Fibroblast of skin of scalp (primary cell): ENCODE data around the gene IFT80.
A peak's percentile ranks its signal among the peaks of the same experiment; 100 is the strongest.

Experiments
- DNase-seq: peaks from one replicate; pipeline ENCODE4 v3.0.0-alpha.2; 2013

Gene IFT80

GRCh38 chr3:160400702-160401150 lies 1.7 kb upstream of the IFT80 start:
- no peak for DNase-seq

DNA sequence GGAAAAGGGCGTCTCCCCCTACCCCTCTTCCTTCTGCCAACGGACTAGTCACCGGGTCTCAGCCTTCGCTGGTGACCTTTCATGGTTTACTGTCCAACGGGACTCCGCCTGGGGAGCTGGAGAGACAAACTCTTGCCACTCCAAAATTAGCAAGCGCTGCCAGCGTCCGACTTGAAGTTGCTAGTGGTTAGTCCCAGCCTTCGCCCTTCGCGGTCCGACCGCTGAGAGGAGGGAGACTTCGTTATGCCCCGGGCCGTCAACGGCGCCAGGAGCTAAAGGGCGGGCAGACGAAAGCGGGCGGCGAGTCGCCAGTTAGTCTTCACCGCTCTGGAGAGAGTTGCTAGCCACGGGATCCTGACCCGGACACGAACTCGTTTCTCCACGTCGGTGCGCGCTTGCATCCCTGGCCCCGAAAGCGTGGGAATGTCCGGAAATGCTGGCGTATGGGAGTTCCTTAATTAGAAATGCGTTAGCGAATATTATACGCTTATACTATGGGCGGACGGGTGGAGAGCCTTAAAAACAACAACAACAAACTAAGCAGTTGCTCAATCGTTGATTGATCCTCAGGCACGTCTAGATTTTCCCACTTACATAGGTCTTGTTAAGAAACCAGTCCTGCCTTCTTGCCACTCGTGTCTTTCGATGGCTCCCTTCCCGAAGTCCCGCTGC lies 1.1 kb upstream of the IFT80 start:
- DNase-seq, result peak; percentile 48

- no peak for DNase-seq
Observed at GRCh38 chr3:160398820-160399124, 253 bp downstream of the IFT80 start.

- DNase-seq, result peak; percentile 58
Observed at GRCh38 chr3:160395297-160395696, 3.7 kb downstream of the IFT80 start.

- no peak for DNase-seq
Observed at GRCh38 chr3:160394009-160394392, 5.0 kb downstream of the IFT80 start.

GRCh38 chr3:160393346-160394008 lies 5.5 kb downstream of the IFT80 start:
- no peak for DNase-seq

DNA sequence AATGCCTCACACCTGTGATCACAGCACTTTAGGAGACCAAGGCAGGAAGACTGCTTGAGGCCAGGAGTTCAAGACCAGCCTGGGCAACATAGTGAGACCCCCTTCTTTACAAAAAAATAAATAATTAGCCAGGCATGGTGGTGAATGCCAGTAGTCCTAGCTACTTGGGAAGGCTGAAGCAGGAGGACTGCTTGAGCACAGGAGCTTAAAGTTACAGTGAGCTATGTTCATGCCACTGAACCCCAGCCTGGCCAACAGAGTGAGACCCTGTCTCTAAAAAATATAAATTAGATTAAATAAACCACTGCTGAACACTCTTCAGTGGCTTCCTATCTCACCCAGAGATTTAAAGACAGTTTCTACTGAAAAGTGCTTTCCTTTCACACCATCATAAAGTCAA lies 6.2 kb downstream of the IFT80 start:
- DNase-seq, result no peak

DNA sequence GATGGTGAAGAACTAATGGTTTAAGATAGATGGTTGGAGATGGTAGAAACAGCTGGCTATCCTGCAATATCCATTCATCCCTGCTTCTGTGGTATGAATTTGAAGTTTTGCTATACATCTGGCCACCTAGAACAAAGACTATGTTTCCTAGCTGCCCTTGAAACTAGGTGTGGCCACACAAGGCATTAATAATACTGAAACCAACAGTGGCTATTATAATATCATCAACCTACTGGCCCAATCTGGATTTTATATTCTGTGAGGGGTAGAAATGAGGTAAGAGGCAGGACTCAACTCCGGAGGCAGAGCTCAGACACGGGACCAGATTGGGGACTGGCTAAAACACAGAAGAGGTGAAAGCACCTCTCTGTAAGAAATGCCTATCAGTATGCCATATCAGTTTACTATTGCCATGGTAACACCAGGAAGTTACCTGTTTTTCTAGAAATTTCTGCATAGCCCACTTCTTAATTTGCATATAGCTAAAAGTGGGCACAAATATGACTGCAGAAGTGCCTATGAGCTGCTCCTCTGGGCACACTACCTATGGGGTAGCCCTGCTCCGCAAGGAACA lies 8.4 kb downstream of the IFT80 start:
- DNase-seq, result no peak

DNA sequence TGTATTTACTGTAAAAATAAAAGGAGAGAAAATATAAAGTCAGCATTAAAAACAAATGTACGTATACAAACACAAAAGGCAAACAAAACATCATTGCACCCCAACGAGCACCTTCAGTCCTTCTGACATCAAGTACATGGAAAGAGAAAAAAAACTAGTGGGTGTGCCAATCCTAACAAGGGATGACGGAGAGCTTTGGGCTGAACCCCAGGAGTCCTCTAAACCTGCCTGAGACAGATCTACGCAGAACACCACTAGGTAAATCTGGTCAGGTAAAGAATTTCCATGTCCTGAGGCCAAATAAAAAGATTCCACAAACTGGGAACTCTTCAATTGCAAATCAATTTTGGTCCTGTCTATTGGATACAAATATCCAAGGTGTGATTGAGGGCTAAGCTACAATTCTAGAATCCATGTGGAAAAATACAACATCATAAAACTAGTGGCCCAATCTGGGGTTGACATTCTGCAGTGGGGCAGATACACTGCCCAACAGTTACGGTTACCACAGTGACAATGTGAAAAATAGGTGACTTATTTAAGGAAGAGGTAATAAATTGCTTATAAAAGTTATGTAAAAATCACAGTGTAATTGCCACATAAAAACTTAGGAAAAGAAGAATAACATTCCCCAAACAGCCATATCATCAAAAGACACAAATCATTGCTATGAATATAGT lies 14.2 kb downstream of the IFT80 start:
- no peak for DNase-seq

DNA sequence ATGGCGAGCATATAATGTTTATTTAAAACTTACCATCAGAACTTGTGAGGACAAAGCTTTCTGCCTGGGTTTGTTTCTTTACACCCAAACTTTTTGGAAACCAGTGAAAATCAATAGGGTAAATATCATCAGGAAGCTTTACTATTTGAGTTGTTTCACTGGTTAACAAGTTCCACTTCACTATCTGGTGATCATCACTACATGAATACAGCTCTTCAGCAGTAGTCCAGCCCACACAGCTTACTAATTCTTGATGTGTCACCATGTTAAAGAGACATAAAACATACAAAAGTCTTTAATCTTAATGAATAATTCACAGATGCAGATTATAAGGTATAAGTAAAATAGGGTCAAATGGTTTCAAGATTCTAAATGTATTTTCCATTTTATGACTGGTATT lies 17.6 kb downstream of the IFT80 start:
- DNase-seq, result no peak

- DNase-seq, result no peak
Observed at GRCh38 chr3:160379628-160380214, 19.3 kb downstream of the IFT80 start.

DNA sequence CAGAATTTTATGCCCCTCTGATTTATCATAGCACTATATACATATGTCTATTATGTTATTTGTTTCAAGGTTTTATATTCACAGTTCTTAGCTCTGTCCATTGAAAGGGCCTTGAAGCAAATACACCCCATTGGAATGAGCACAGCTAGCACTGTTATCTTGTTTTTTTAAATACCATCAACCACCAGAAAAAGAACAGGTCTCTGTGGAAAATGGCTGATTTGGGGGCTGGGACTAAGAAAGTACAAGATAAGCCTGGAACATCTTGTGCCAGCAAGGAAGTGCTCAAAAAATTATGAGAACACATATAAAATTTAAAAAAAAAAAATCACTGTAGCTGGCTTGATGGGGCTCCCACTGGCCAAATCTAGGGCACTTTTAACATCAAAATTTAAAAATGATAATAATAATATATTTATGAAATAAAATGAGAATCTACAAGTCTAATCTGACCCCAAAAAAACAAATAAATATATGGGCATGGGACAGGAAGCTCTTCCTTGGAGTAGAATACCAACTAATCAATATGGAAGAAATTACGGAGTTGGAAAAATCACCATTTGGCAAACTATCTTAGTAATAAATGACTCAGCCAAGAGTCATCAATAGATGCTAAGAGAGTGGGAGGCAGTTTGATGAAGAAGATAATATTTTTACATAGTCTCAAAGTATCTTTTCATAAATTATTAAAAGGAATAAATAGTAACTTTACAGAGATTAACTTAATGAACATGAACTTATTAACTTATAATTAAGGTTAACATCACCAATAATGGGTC lies 20.5 kb downstream of the IFT80 start:
- no peak for DNase-seq

DNA sequence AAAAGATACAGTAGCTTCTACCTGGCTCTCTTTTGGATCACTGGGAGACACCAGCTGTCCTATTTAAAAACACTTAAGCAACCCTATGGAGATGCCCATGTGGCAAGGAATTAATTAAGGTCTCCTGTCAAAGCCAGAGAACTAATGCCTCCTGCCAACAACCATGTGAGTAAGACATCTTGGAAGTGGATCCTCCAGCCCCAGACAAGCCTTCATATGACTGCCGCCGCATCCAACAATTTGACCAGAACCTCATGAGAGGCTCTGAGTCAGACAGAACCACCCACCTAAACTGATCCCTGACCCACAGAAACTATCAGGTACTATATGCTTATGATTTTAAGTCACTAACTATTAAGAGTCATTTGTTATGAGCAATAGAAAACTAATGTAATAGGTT lies 22.3 kb downstream of the IFT80 start:
- peak; percentile 7 for DNase-seq

- DNase-seq, result no peak
Observed at GRCh38 chr3:160374925-160375324, 24.1 kb downstream of the IFT80 start.

GRCh38 chr3:160374472-160374871 lies 24.6 kb downstream of the IFT80 start:
- no peak for DNase-seq

- no peak for DNase-seq
Observed at GRCh38 chr3:160373655-160374054, 25.4 kb downstream of the IFT80 start.

DNA sequence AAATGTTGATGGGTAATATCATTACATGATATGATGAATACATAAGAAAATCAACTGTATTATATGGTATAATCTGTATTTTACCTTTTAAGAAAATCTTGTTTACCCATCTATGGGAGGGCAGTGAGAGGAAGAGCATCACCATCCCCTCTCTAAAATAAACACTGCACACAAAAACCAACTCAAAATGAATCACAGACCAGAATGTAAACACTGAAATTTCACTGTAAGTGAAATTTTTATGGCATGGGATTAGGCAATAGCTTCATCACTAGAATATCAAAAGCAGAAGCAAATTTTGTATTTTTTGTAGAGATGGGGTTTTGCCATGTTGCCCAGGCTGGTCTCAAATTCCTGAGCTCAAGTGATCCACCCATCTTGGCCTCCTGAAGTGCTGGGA lies 26.2 kb downstream of the IFT80 start:
- peak; percentile 64 for DNase-seq

GRCh38 chr3:160370987-160371857 lies 27.8 kb downstream of the IFT80 start:
- DNase-seq, result no peak

- no peak for DNase-seq
Observed at GRCh38 chr3:160369784-160370183, 29.2 kb downstream of the IFT80 start.

- DNase-seq, result no peak
Observed at GRCh38 chr3:160368804-160369203, 30.2 kb downstream of the IFT80 start.

DNA sequence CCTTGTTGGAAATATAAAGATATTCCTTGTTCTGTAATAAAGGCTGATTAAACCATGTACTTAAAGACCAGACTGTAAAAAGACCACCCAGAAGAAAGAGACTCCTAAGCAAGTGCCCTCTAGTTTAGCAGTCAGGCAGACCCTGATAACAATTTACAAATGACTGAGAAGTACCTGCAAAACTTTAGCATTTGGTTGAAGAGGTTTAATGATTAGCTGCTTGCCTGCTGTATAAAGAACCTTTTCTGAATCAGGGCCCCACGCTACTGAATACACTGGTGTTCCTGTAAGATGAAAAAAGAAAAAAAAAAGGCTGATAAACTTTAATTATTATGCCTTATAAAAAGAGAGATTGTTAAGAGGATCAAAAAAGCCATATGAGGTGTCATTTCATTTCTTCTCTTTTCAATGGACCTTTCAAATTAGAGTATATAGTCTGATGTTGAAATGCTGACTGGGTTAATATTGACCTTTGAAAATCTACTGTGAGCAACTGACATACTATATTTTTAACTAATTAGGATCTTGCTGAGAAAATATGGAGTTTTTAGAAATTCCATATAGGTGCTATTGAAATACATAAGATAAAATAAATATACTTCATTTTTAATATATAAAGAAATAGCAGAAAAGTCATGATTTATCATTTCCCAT lies 33.0 kb downstream of the IFT80 start:
- no peak for DNase-seq
